Mucosa of gallbladder (tissue), 1 donor: ENCODE measurements around the gene IFT52. TPM values are rescaled to one million over a fixed set of nuclear protein-coding genes. Genes with fewer than 3 reads are reported as not detected.
"Not testable (repeated sequence)": the region's sequence is repeated elsewhere in the genome, so short reads cannot be mapped to it uniquely, and the experiment has no call there.

Experiments used
- DNase-seq: peaks from one replicate; pipeline ENCODE4 v3.0.0-alpha.2; 2020; ENCODE audit warnings: low spot score
- total RNA-seq: library from RNA; stranded (reverse); gene quantifications from one replicate; pipeline ENCODE4 v1.2.1, GENCODE V29; 2021
- donor health status: DM: no; HTN: no; CAD: no.

Gene IFT52
- total RNA-seq, 1 donor from 2014 or later, result 23.5 TPM

- DNase-seq, result no peak
These were observed 60.3 kb downstream of the IFT52 start for GRCh38 chr20:43650997-43651525.

- DNase-seq, result not testable (repeated sequence)
These were observed 61.0 kb downstream of the IFT52 start for GRCh38 chr20:43651650-43652184.

DNA sequence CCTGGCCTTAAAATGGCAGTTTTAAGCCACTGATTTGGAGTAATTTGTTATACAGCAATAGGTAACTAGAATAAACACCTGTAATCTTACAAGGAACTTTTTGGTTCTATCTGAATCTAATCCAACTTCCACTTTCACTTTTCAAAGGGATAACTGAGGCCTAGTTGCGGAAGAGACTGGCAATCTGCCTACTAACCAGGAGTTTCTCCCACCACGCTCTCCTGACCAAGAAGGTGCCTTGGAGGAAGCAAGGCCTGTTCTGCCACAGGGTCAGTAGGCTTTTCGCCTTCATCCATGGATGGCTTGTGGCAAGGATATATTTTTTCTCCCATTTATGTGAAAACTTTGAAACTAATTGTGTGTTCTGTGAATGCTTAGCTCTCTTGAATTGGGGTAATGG, 63.2 kb downstream of the IFT52 start:
- no peak for DNase-seq

- not testable (repeated sequence) for DNase-seq
These were observed 64.4 kb downstream of the IFT52 start for GRCh38 chr20:43655176-43655575.

GRCh38 chr20:43655937-43656336, 65.2 kb downstream of the IFT52 start:
- DNase-seq, result no peak

- DNase-seq, result no peak
These were observed 67.5 kb downstream of the IFT52 start for GRCh38 chr20:43658069-43658722.

- no peak for DNase-seq
These were observed 68.1 kb downstream of the IFT52 start for GRCh38 chr20:43658723-43659419.

DNA sequence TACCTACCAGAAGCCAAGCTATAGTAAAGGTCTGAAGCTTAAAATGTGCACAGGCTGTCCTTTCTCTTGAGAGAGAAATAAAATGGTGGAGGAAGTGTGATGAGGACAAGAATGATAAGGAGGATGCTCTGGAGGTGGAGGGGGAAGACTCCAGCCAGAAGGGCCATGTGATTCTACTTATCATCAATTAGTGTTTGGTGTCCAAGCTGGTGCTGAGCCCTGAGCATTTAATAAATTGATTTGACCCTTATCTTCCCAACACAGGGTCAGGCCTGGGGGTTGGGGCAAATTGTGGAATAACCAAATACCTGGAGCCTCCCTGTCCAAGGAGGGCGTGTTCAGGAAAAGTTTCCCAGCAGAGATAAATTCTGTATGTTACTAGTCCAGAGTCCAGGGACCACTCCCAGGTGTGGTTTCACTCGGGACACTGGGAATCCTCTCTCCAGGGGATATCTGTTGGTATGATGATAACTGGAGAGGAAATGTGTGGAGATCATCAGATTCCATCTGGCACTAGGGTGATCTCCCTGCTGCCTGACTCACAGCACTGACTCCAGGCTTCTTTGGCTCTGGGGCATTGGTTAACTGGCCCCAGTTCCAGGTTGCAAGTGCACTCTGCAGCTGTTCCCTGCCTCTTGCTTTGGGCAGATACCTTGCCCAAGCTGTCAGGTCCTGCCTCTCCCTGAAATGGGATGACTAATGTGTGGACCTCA, 72.4 kb downstream of the IFT52 start:
- no peak for DNase-seq

DNA sequence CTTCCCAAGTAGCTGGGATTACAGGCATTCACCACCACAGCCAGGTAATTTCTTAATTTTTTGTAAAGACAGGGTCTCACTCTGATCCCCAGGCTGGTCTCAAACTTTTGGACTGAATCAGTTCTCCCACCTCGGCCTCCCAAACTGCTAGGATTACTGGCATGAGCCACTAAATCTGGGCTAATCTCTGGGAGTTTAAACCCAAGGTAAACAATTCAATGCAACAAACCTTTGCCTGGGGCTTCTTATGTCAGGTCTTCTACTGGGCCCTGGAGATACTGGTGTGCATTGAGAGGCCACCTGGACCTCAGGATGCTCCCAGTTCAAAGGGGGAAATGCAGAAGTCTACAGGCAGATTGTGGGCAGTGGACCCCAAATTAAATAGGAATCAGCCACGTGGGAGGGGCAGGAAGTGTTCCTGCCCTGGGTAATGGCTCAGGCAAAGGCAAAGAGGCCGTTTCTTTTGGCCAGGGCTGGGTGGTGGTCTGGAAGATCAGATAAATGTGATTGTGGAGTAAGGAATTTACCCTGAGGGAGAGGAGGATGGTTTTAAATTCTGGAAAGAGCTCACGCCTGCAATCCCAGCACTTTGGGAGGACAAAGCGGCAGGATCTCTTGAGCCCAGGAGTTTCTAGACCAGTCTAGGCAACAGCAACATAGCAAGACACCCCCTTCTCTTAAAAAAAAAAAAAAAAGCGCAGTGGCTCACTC, 74.9 kb downstream of the IFT52 start:
- no peak for DNase-seq

DNA sequence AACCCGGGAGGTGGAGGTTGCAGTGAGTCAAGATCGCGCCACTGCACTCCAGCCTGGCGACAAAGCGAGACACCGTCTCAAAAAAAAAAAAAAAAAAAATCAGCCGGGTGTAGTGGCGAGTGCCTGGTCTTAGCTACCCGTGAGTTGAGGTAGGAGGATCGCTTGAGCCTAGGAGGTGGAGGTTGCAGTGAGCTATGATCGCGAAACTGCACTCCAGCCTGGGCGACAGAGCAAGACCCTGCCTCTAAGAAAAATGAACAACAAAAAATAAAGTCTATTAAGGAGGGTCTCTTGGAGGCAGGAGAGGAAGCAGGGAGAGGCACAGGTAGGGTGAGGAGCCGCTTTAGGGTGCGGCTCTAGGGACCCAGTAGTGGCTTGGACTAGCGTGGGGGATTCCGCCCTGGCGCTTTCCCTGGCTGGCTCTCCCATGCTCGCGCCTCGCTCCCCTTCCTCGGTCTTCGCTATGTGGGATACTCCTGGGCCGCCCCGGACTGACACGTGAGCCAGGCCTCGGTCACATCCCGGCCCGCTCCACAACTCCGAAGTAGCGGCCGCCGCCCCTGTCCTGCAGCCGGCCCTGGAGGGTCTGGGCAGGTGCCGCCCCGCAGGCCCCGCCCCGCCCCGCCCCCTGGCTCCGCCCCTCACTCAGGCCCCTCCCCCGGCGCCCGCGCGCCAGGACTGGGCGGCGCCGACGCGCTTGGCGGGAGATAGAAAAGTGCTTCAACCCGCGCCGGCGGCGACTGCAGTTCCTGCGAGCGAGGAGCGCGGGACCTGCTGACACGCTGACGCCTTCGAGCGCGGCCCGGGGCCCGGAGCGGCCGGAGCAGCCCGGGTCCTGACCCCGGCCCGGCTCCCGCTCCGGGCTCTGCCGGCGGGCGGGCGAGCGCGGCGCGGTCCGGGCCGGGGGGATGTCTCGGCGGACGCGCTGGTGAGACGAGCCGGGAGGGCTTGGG, 75.9 kb downstream of the IFT52 start, which contains the start of gene MYBL2:
Gene MYBL2, plus strand, starts transcription at position 739 of the 953 bp plus-strand sequence. Its CDS starts 170 bp downstream, at position 909.
- peak; percentile 26 for DNase-seq

- DNase-seq, result no peak
These were observed 76.8 kb downstream of the IFT52 start for GRCh38 chr20:43667341-43668132.

- no peak for DNase-seq
These were observed 78.6 kb downstream of the IFT52 start for GRCh38 chr20:43669332-43669731.

DNA sequence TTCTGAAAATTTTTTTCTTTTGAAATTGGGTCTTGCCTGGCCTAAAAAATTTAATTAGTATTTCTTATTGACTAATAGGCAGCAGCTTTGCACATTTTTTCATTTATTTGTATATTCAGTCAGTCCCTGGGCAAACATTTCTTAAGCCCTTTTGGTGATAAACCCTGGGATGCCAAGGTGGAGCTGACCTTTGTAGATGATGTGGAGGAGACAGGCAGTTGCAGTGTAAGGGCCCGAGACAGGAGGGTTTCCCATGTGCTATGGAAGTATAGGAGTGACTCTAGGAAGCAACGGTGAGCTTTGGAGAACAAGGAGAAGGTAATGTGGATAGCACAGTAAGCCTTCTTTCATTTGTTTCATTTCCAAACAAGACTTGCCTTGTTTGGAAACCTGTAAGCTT, 79.7 kb downstream of the IFT52 start:
- no peak for DNase-seq

DNA sequence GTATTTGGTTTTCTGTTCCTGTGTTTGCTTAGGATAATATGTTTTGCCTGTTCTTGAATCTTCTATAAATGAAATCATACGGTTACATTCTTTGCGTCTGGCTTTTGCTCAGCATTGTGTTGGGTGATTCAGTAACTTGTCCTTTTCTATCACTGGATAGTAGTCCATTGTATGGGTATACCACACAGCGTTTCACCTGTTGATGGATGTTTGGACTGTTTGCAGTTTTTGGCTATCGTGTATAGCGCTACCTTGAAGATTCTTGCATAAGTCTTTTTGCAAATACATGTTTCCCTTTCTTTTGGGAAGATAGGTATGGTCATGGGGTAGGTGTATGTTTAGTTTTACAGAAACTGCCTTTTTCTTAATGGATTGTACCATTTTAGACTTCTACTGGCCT, 85.6 kb downstream of the IFT52 start:
- no peak for DNase-seq

GRCh38 chr20:43680981-43681380, 90.2 kb downstream of the IFT52 start:
- DNase-seq, result no peak

- no peak for DNase-seq
These were observed 90.8 kb downstream of the IFT52 start for GRCh38 chr20:43681468-43681942.

GRCh38 chr20:43681991-43682410, 91.3 kb downstream of the IFT52 start:
- DNase-seq, result no peak

DNA sequence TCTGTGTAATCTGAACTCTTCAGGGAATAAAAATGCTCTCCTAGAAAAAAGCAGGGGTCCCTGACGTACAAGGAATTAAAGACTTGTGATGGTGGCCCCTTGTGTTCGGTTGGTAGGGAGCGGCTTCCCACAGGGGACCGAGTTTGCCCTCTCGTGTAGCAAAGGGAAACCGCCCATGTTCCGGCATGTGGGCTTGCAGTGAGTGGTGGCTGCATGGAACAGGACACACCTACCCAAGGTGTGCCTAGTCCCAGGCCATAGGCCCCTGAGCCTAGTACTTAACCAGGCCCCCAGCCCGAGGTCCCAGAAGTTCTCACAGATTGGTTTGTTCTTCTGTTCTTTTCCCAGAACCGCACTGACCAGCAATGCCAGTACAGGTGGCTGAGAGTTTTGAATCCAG, 91.7 kb downstream of the IFT52 start:
- DNase-seq, result no peak

- DNase-seq, result no peak
These were observed 96.1 kb downstream of the IFT52 start for GRCh38 chr20:43686820-43687219.
